Measurements from ENCODE around the gene MKI67.

DNA sequence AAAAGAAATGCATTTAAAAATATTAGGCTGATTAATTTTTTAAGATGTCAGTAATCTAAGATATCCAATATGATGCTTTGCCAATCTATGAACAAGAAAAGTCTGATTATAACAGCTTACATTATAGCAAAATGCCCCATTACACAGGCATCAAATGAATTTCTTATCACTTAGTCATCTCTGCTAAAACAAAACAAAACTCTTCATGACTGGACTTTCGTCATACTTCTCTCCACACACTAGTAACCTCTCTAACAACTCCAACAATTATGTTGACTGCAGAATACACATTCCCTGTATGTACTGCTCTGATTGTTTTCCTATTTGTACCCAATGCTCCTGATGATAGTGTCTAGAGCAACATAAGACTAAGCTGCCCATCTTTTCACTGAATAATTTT lies 3.8 kb upstream of the MKI67 start:
- TF ChIP-seq, protein P1, sequence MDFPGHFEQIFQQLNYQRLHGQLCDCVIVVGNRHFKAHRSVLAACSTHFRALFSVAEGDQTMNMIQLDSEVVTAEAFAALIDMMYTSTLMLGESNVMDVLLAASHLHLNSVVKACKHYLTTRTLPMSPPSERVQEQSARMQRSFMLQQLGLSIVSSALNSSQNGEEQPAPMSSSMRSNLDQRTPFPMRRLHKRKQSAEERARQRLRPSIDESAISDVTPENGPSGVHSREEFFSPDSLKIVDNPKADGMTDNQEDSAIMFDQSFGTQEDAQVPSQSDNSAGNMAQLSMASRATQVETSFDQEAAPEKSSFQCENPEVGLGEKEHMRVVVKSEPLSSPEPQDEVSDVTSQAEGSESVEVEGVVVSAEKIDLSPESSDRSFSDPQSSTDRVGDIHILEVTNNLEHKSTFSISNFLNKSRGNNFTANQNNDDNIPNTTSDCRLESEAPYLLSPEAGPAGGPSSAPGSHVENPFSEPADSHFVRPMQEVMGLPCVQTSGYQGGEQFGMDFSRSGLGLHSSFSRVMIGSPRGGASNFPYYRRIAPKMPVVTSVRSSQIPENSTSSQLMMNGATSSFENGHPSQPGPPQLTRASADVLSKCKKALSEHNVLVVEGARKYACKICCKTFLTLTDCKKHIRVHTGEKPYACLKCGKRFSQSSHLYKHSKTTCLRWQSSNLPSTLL (IDR thresholded peaks at IDR 0.05) = no peak
- TF ChIP-seq NFXL1 (CRISPR knock-in tag; IDR thresholded peaks at IDR 0.05) = no peak

All from K562 (cell line).